Erythroblast (primary cell): ENCODE data around the gene SPNS3.

ENCODE experiments used
- GATA1 ChIP-seq: IDR thresholded peaks from 2 replicates; pipeline ENCODE4 v1.6.1; 2011; ENCODE audit warnings: low read depth, mild to moderate bottlenecking, control low read depth, low read length, moderate library complexity
- POLR2A ChIP-seq: IDR thresholded peaks from 2 replicates; pipeline ENCODE4 v1.6.1; 2011; ENCODE audit warnings: mild to moderate bottlenecking, low read length

- no peak for TF ChIP-seq POLR2A
- TF ChIP-seq GATA1: no peak
Observed at GRCh38 chr17:4427505-4427904, 6.2 kb upstream of the SPNS3 start.
